Inferior parietal cortex (tissue), 1 donor: ENCODE measurements around the gene CCDC159.
"Not testable (repeated sequence)": the region's sequence is repeated elsewhere in the genome, so short reads cannot be mapped to it uniquely, and the experiment has no call there.

Experiments
- DNase-seq: peaks from one replicate; pipeline ENCODE4 v3.0.0-alpha.2; 2016; ENCODE audit errors: extremely low spot score

The CCDC159 gene

GRCh38 chr19:11365557-11366117 lies 19.3 kb downstream of the CCDC159 start:
- no peak for DNase-seq

GRCh38 chr19:11367528-11367927 lies 21.2 kb downstream of the CCDC159 start:
- DNase-seq = no peak

GRCh38 chr19:11370744-11371143 lies 24.4 kb downstream of the CCDC159 start:
- no peak for DNase-seq

GRCh38 chr19:11373166-11373884 lies 27.0 kb downstream of the CCDC159 start:
- DNase-seq = peak; percentile 66

- DNase-seq = no peak
Measured at GRCh38 chr19:11373885-11374432, 27.6 kb downstream of the CCDC159 start.

GRCh38 chr19:11374433-11375142 lies 28.3 kb downstream of the CCDC159 start, which contains the start of gene SWSAP1:
Gene SWSAP1, plus strand, starts transcription at chr19:11374666. Its CDS starts 15 bp downstream, at chr19:11374681.
- DNase-seq = peak; percentile 99

- DNase-seq = no peak
Measured at GRCh38 chr19:11375143-11375948, 29.0 kb downstream of the CCDC159 start.

GRCh38 chr19:11377237-11377636 lies 30.9 kb downstream of the CCDC159 start:
- DNase-seq = no peak

GRCh38 chr19:11377756-11378155 lies 31.4 kb downstream of the CCDC159 start:
- no peak for DNase-seq

- DNase-seq = no peak
Measured at GRCh38 chr19:11378319-11379189, 32.2 kb downstream of the CCDC159 start.

- DNase-seq = not testable (repeated sequence)
Measured at GRCh38 chr19:11379269-11379845, 33.0 kb downstream of the CCDC159 start.

GRCh38 chr19:11379857-11380350 lies 33.6 kb downstream of the CCDC159 start:
- no peak for DNase-seq

GRCh38 chr19:11380653-11381537 lies 34.6 kb downstream of the CCDC159 start:
- DNase-seq = peak; percentile 97

GRCh38 chr19:11382898-11383705 lies 36.8 kb downstream of the CCDC159 start:
- DNase-seq = no peak

GRCh38 chr19:11383706-11384048 lies 37.4 kb downstream of the CCDC159 start:
- DNase-seq = no peak

GRCh38 chr19:11384778-11385129 lies 38.4 kb downstream of the CCDC159 start:
- no peak for DNase-seq

GRCh38 chr19:11387162-11388034 lies 41.1 kb downstream of the CCDC159 start:
- DNase-seq = no peak
